GM10266 (cell line): Measurements from ENCODE around the gene CLASRP.
"Not testable (repeated sequence)": the region's sequence is repeated elsewhere in the genome, so short reads cannot be mapped to it uniquely, and the experiment has no call there.

ENCODE experiments used
- DNase-seq: peaks from one replicate; pipeline ENCODE4 v3.0.0; 2012; ENCODE audit errors: extremely low spot score
- TF ChIP-seq, protein P1 (sequence below): IDR thresholded peaks from 2 replicates; pipeline ENCODE4 v1.5.1; 2012; ENCODE audit warnings: mild to moderate bottlenecking, low read depth; ENCODE audit not compliant: control insufficient read depth, insufficient read depth; ENCODE audit errors: missing control alignments

The CLASRP gene

DNA sequence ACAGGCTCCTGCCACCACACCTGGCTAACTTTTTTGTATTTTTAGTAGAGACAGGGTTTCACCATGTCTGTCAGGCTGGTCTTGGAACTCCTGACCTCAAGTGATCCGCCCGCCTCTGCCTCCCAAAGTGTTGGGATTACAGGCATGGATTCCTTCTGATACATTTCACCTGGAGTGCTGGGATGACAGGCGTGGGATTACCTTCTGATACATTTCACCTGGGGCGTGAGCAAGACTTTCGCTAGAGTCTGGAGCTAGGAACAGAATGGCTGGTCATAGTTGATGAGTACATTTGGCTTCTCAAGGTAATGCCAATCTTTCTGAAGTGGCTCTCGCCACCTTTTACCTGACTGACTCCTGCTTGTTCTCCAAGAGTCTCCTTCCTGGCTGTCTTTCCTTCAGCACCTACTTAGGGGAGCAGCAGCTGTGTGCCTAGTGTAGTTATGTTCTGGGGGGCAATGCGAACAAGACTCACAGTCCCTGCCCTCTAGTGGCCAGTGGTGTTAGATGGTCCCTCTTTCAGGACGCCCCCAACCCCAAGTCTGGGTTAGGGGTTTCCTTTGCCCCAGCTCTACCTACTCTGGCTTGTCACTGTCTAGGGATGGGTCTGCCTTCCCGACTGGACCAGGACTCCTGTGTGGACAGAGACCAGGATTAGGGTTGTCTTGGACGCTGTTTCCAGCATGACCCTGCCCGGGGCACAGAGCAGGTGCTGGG lies 73.4 kb downstream of the CLASRP start:
- no peak for DNase-seq

DNA sequence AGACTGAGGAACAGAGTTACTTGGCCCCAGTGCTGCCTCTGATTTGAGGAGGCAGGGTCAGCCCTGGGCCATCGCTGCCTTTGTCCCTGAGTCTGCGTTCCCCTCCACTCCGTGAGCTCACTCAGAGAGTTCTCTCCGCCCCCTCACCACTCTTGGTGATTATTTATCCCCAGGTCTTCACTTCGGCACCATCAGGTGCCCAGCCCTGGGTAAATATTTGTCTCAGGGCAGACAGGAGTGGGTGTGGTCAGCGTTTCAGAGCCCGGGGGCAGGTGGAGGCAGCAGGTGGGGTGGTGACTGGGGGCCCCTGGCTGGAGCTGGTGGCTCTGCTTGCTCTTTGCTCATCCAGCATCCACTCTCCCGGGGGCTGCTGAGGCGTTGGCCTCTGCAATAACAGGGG lies 74.8 kb downstream of the CLASRP start:
- TF ChIP-seq, protein P1, sequence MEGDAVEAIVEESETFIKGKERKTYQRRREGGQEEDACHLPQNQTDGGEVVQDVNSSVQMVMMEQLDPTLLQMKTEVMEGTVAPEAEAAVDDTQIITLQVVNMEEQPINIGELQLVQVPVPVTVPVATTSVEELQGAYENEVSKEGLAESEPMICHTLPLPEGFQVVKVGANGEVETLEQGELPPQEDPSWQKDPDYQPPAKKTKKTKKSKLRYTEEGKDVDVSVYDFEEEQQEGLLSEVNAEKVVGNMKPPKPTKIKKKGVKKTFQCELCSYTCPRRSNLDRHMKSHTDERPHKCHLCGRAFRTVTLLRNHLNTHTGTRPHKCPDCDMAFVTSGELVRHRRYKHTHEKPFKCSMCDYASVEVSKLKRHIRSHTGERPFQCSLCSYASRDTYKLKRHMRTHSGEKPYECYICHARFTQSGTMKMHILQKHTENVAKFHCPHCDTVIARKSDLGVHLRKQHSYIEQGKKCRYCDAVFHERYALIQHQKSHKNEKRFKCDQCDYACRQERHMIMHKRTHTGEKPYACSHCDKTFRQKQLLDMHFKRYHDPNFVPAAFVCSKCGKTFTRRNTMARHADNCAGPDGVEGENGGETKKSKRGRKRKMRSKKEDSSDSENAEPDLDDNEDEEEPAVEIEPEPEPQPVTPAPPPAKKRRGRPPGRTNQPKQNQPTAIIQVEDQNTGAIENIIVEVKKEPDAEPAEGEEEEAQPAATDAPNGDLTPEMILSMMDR: no peak
- no peak for DNase-seq

More for the DNA sequence above, 73.4 kb downstream of the CLASRP start:
- TF ChIP-seq, protein P1: no peak

DNA sequence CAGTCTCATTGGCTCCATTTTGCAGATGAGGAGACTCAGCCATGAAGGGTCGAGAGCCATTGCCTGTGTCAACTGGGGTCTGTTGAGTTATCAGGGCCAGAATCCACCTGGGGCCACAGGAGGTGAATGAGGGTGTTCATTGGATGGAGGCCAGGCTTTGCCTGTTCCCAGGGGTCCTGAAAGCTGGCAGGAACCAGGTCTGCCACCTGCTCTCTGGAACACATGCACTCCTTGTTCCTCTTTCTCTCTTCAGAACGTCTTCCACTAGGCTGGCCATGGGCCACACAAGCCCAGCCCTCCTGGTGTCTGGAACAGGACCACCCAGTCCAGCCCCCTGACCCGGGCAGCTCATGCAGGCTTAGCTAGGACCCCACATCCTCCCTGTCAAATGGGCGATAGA lies 75.3 kb downstream of the CLASRP start:
- TF ChIP-seq, protein P1: no peak
- no peak for DNase-seq

DNA sequence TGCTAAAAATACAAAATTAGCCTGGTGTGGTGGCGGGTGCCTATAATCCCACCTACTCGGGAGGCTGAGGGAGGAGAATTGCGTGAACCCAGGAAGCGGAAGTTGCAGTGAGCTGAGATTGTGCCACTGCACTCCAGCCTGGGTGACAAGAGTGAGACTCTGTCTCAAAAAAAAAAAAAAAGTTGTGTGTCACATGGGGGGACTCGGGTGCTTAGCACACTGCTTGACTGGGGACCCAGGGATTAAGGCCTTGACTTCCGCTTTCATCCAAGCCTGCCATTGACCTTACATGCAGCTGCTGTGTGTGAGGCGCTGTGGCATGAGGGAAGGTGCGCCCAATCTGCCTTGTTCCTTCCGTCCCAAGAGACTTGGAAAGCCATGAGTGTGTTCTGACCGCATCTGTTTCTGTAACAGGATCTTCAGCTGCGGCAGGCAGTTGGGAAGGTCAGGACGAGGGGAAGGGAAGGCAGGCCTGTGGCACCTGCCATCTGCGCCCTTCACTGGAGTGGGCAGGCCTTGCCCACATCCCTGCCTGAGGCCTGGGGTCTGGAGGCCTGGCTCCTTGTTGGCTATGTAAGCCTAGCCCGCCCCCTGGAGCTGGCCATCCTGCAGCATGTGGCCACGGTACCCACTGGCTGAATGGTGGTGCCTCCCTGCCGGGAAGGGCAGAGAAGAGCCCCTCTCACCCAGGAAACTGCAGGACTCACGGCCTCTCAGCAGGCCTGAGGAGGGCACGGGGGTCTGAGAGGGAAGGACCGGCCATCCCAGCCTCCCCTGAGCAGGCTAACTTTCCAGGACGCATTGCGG lies 77.2 kb downstream of the CLASRP start:
- TF ChIP-seq, protein P1: no peak
- no peak for DNase-seq

- DNase-seq: no peak
- TF ChIP-seq, protein P1: no peak
These were observed 78.3 kb downstream of the CLASRP start for GRCh38 chr19:45117167-45117594.

DNA sequence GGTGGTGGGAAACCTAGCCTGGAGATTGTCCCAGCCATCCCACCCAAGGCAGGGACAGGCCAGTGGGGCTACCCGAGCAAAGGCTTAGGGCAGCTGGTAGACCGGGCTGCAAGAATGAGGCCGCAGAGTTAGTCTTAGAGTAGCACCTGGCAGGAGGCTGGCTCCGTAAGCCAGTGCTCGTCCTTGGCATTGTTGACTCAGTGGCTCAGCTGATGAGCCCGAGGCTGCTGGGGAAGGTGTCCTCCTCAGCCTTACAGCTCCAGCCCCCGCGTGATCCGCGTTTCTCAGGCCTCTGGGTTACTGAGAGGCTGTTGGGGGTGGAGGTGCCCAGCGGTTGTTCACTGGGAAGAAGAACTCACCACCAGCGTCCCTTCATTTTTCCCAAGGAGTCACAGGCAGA lies 78.8 kb downstream of the CLASRP start:
- no peak for DNase-seq
- TF ChIP-seq, protein P1: no peak

- DNase-seq: no peak
- TF ChIP-seq, protein P1: no peak
These were observed 79.3 kb downstream of the CLASRP start for GRCh38 chr19:45118106-45118505.

DNA sequence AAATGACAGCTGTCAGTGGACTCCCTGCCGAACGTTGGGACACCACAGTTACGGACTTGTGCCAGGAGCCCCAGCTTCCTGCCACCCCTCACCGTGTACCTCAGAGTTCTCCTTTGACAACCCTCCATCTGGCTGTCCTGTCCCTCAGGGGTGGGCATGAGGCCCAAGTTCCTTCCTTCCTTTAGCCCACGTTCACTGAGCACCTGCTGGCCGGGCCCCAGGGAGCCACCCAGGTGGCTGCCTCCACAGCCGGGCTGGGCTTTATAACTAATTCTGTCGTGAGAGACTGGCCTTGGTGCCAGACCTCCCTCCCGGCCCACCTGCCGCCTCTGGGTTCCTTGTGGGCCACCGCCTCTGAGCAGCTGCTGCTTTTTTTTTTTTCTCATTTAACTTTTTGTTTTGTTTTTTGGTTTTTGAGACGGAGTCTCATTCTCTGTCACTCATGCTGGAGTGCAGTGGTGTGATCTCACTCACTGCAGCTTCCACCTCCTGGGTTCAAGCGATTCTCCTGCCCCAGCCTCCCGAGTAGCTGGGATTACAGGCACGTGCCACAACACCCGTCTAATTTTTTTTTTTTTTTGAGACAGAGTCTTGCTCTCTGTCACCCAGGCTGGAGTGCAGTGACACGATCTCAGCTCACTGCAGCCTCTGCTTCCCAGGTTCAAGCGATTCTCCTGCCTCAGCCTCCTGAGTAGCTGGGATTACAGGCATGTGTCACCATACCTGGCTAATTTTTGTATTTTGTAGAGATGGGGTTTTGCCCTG lies 79.9 kb downstream of the CLASRP start:
- DNase-seq: not testable (repeated sequence)
